ENCODE results near the gene C17orf113. TPM values are rescaled to one million over a fixed set of nuclear protein-coding genes. Genes with fewer than 3 reads are reported as not detected.

C17orf113 gene
- total and polyA plus RNA-seq, 2 experiments from 2014 or later, result 0.46 to 1.1 TPM

GRCh38 chr17:42077755-42078154 is 27.4 kb upstream of the C17orf113 start:
- no peak overlapping the region for H3K4me2 ChIP-seq
- TF ChIP-seq EZH2phosphoT487 (IDR thresholded peaks at IDR 0.05; ENCODE audit: low read depth, severe bottlenecking, unreplicated experiment) (no peak), EZH2 (IDR thresholded peaks at IDR 0.05; ENCODE audit: borderline replicate concordance) (no peak), CTCF (IDR thresholded peaks at IDR 0.05; ENCODE audit: poor library complexity) (no peak)
- no peaks in the 10 kb centered on the region for H3K79me2 ChIP-seq
- no peak for DNase-seq (ENCODE audit: low spot score)
- H3K9me3 ChIP-seq (ENCODE audit: low read depth), result no peaks in the 10 kb centered on the region
- no peaks in the 10 kb centered on the region for H3K4me1 ChIP-seq (ENCODE audit: insufficient read depth)
- H4K20me1 ChIP-seq (ENCODE audit: insufficient read depth, poor library complexity, severe bottlenecking), result no peaks in the 10 kb centered on the region
- no peaks in the 10 kb centered on the region for H3K9me2 ChIP-seq (replicated peaks; ENCODE audit: insufficient read depth)
- no peak overlapping the region for H3K4me3 ChIP-seq
- no peak overlapping the region for H2AFZ ChIP-seq
- 86% methylated on average over 5 of the region's 5 CpGs for WGBS (ENCODE audit: low lambda C conversion rate, missing lambda C conversion rate)
- H3K27me3 ChIP-seq, result peaks cover 11% of the 10 kb centered on the region
- H3K36me3 ChIP-seq (replicated peaks; ENCODE audit: insufficient read depth, low read depth), result no peaks in the 10 kb centered on the region
- no peak overlapping the region for H3K27ac ChIP-seq

GRCh38 chr17:42076797-42077559 is 26.6 kb upstream of the C17orf113 start:
- Histone ChIP-seq H2AFZ (no peak overlapping the region), H3K79me2 (no peaks in the 10 kb centered on the region), H3K4me1 (ENCODE audit: insufficient read depth) (no peaks in the 10 kb centered on the region), H3K27me3 (peaks cover 19% of the 10 kb centered on the region), H3K4me2 (no peak overlapping the region), H3K36me3 (replicated peaks; ENCODE audit: insufficient read depth, low read depth) (no peaks in the 10 kb centered on the region), H3K27ac (no peak overlapping the region), H3K4me3 (no peak overlapping the region), H3K9me3 (ENCODE audit: low read depth) (no peaks in the 10 kb centered on the region), H3K9me2 (replicated peaks; ENCODE audit: insufficient read depth) (no peaks in the 10 kb centered on the region), H4K20me1 (ENCODE audit: insufficient read depth, poor library complexity, severe bottlenecking) (no peaks in the 10 kb centered on the region)
- DNase-seq (ENCODE audit: low spot score), result no peak
- WGBS (ENCODE audit: low lambda C conversion rate, missing lambda C conversion rate), result 85% methylated on average over 4 of the region's 4 CpGs
- no peak for TF ChIP-seq CTCF (IDR thresholded peaks at IDR 0.05; ENCODE audit: poor library complexity)
- TF ChIP-seq EZH2 (IDR thresholded peaks at IDR 0.05; ENCODE audit: borderline replicate concordance), result no peak
- TF ChIP-seq EZH2phosphoT487 (IDR thresholded peaks at IDR 0.05; ENCODE audit: low read depth, severe bottlenecking, unreplicated experiment), result no peak

GRCh38 chr17:42075789-42076188 is 25.4 kb upstream of the C17orf113 start:
- no peaks in the 10 kb centered on the region for H4K20me1 ChIP-seq (ENCODE audit: insufficient read depth, poor library complexity, severe bottlenecking)

More at GRCh38 chr17:42075789-42076188, 25.4 kb upstream of the C17orf113 start:
- no peaks in the 10 kb centered on the region for H3K4me1 ChIP-seq (ENCODE audit: insufficient read depth)
- H3K4me3 ChIP-seq, result no peak overlapping the region
- H3K36me3 ChIP-seq (replicated peaks; ENCODE audit: insufficient read depth, low read depth), result no peaks in the 10 kb centered on the region
- TF ChIP-seq EZH2phosphoT487 (IDR thresholded peaks at IDR 0.05; ENCODE audit: low read depth, severe bottlenecking, unreplicated experiment) (no peak), CTCF (IDR thresholded peaks at IDR 0.05; ENCODE audit: poor library complexity) (no peak), EZH2 (IDR thresholded peaks at IDR 0.05; ENCODE audit: borderline replicate concordance) (no peak)
- H3K27ac ChIP-seq, result no peak overlapping the region
- WGBS (ENCODE audit: low lambda C conversion rate, missing lambda C conversion rate), result 77% methylated on average over 6 of the region's 6 CpGs
- H3K9me2 ChIP-seq (replicated peaks; ENCODE audit: insufficient read depth), result no peaks in the 10 kb centered on the region
- H3K27me3 ChIP-seq, result peaks cover 27% of the 10 kb centered on the region
- no peak overlapping the region for H3K4me2 ChIP-seq
- H2AFZ ChIP-seq, result no peak overlapping the region
- DNase-seq (ENCODE audit: low spot score), result no peak
- no peaks in the 10 kb centered on the region for H3K9me3 ChIP-seq (ENCODE audit: low read depth)
- H3K79me2 ChIP-seq, result no peaks in the 10 kb centered on the region
